ENCODE measurements around the gene SLC35A3. TPM values are rescaled to one million over a fixed set of nuclear protein-coding genes. Genes with fewer than 3 reads are reported as not detected.

The SLC35A3 gene
- total and polyA plus RNA-seq, 11 donors: 4.4 to 10.9 (median 6.9) TPM

DNA sequence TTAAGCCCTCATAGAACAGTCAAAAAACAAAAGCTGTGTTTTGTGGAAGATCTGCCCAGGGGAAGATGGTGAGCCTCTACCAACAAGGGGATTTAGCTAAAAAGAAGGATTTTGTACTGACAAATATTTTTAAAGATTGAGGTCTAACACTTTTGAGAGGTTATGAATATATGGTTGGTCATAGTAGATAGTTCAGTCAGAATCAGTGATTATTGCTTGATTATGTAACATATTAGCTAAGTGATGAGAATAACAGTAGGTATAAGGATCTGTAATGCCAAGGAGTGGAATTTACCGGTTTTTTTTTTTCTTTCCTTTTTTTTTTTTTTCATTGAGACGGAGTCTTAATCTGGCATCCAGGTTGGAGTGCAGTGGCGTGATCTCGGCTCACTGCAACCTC, 83.9 kb downstream of the SLC35A3 start:
- ATAC-seq (no peak), DNase-seq (no peak)
- peaks cover 0 to 25% (median 9%) of the 10 kb centered on the region in 12 donors for H3K4me1 ChIP-seq
- H3K27me3 ChIP-seq: no peaks in the 10 kb centered on the region
- peaks cover 0 to 35% (median 20%) of the 10 kb centered on the region in 9 donors for H3K36me3 ChIP-seq
- WGBS, 4 donors: 88 to 95% (median 91%) methylated on average over 4 of the region's 4 CpGs
- no peak for TF ChIP-seq POLR2A (IDR thresholded peaks at IDR 0.05)
- H3K9me3 ChIP-seq: no peaks in the 10 kb centered on the region
- H3K27ac ChIP-seq: no peak overlapping the region
- no peak overlapping the region for H3K4me3 ChIP-seq
- intact Hi-C loops (cut with DNase I): no loop called here

GRCh38 chr1:100061681-100062080, 91.9 kb downstream of the SLC35A3 start:
- peaks cover 0 to 13% (median 4%) of the 10 kb centered on the region in 12 donors for H3K4me1 ChIP-seq
- no peak for DNase-seq
- H3K27ac ChIP-seq: no peak overlapping the region
- 92 to 95% (median 94%) methylated on average over 3 of the region's 3 CpGs for WGBS, 4 donors
- H3K9me3 ChIP-seq: no peaks in the 10 kb centered on the region
- intact Hi-C loops (cut with DNase I): no loop called here
- H3K36me3 ChIP-seq: peaks cover 0 to 95% (median 74%) of the 10 kb centered on the region in 9 donors
- TF ChIP-seq POLR2A (IDR thresholded peaks at IDR 0.05) (no peak), CTCF (IDR thresholded peaks at IDR 0.05) (no peak)
- no peak overlapping the region for H3K4me3 ChIP-seq
- no peak for ATAC-seq
- H3K27me3 ChIP-seq: no peaks in the 10 kb centered on the region

DNA sequence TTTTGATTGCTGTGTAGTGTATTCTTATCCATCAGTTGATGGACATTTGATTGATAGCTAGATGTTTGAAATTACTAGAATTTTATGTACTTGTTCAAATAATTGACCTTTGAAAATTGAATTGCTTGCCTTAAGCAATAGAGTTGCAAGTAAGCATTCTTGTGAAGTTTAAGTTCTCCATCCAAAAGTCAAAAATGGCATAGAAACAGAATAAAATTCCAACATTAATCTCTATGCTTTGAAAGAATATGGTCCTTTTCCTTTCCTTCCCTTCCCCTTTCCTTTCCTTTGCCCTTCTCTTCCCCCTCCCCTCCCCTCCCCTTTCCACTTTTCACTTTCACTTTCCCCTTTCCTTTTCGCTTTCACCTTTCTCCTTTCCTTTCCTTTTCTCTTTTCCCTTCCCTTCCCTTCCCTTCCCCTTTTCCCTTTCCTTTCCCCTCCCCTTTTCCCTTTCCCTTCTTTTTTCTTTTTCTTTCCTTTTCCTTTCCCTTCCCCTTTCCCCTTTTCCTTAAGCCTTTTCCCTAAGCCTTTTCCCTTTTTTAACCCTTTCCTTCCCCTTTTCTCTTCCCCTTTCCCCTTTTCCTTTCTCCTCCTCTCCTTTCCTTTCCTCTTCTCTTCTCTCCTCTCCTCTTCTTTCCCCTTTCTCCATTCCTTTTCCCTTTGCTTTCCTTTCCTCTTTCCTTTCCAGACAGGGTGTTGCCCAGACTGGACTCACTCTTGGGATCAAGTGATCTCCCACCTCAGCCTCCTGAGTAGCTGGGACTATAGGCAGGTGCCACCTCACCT, 95.6 kb downstream of the SLC35A3 start:
- H3K4me1 ChIP-seq: peaks cover 0 to 13% (median 4%) of the 10 kb centered on the region in 12 donors
- DNase-seq (no peak), ATAC-seq (no peak)
- no peaks in the 10 kb centered on the region for H3K27me3 ChIP-seq
- peaks cover 0 to 93% (median 81%) of the 10 kb centered on the region in 9 donors for H3K36me3 ChIP-seq
- no peak overlapping the region for H3K4me3 ChIP-seq
- 68 to 83% (median 77%) methylated on average over 1 of the region's 1 CpG for WGBS, 4 donors
- H3K9me3 ChIP-seq: no peaks in the 10 kb centered on the region
- intact Hi-C loops (cut with DNase I): no loop called here
- TF ChIP-seq POLR2A (IDR thresholded peaks at IDR 0.05) (no peak), CTCF (IDR thresholded peaks at IDR 0.05) (no peak)
- H3K27ac ChIP-seq: no peak overlapping the region

DNA sequence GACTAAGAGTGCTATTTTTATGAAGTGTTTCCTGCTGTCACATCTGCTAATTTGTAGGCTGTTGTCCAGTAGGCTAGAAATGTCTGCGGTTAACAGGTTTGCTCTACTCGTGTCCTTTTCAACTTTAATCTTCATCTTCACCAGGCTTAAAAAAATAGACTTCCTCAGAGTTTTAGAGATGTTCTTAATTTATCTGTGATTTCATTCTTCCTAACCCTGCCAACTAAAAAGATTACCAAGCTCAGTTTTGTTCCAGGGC, 96.1 kb downstream of the SLC35A3 start:
- ATAC-seq: no peak
- Histone ChIP-seq H3K36me3 (peaks cover 0 to 93% (median 81%) of the 10 kb centered on the region in 9 donors), H3K27me3 (no peaks in the 10 kb centered on the region), H3K9me3 (no peaks in the 10 kb centered on the region), H3K4me3 (no peak overlapping the region), H3K4me1 (peaks cover 0 to 13% (median 4%) of the 10 kb centered on the region in 12 donors), H3K27ac (no peak overlapping the region)
- TF ChIP-seq CTCF (IDR thresholded peaks at IDR 0.05): no peak
- TF ChIP-seq POLR2A (IDR thresholded peaks at IDR 0.05): no peak
- 68 to 71% (median 70%) methylated on average over 2 of the region's 2 CpGs for WGBS, 4 donors
- intact Hi-C loops (cut with DNase I): no loop called here
- DNase-seq: no peak
